NCI-H82 treated with DMSO at 0.1 percent for 48 hours (cell line): Measurements from ENCODE around the gene SERPINA4.
"Not testable (repeated sequence)": the region's sequence is repeated elsewhere in the genome, so short reads cannot be mapped to it uniquely, and the experiment has no call there.

Source experiments
- DNase-seq: peaks from one replicate; lab custom pipeline; 2025; ENCODE audit not compliant: unreplicated experiment; lab: John Stamatoyannopoulos, UW

The SERPINA4 gene

GRCh38 chr14:94591073-94591472 is 29.8 kb downstream of the SERPINA4 start:
- DNase-seq: no peak

- no peak for DNase-seq
Measured at GRCh38 chr14:94591871-94592270, 30.6 kb downstream of the SERPINA4 start.

- no peak for DNase-seq
Measured at GRCh38 chr14:94592457-94592856, 31.2 kb downstream of the SERPINA4 start.

GRCh38 chr14:94593376-94593748 is 32.1 kb downstream of the SERPINA4 start:
- DNase-seq: no peak

- no peak for DNase-seq
Measured at GRCh38 chr14:94593749-94594431, 32.6 kb downstream of the SERPINA4 start.

- no peak for DNase-seq
Measured at GRCh38 chr14:94594441-94594840, 33.2 kb downstream of the SERPINA4 start.

- no peak for DNase-seq
Measured at GRCh38 chr14:94595912-94596311, 34.7 kb downstream of the SERPINA4 start.

GRCh38 chr14:94596361-94596760 is 35.1 kb downstream of the SERPINA4 start:
- DNase-seq: no peak

- DNase-seq: no peak
Measured at GRCh38 chr14:94597788-94598187, 36.5 kb downstream of the SERPINA4 start.

GRCh38 chr14:94598506-94598815 is 37.2 kb downstream of the SERPINA4 start:
- no peak for DNase-seq

- no peak for DNase-seq
Measured at GRCh38 chr14:94598816-94599655, 37.8 kb downstream of the SERPINA4 start.

- DNase-seq: no peak
Measured at GRCh38 chr14:94599656-94600004, 38.4 kb downstream of the SERPINA4 start.

- no peak for DNase-seq
Measured at GRCh38 chr14:94600148-94600545, 38.9 kb downstream of the SERPINA4 start.

- DNase-seq: no peak
Measured at GRCh38 chr14:94601884-94602391, 40.7 kb downstream of the SERPINA4 start.

- DNase-seq: no peak
Measured at GRCh38 chr14:94602722-94603121, 41.5 kb downstream of the SERPINA4 start.

- DNase-seq: no peak
Measured at GRCh38 chr14:94605361-94605760, 44.1 kb downstream of the SERPINA4 start.

GRCh38 chr14:94608966-94609365 is 47.7 kb downstream of the SERPINA4 start:
- not testable (repeated sequence) for DNase-seq

GRCh38 chr14:94611179-94611578 is 49.9 kb downstream of the SERPINA4 start:
- DNase-seq: no peak

- DNase-seq: no peak
Measured at GRCh38 chr14:94612174-94612573, 50.9 kb downstream of the SERPINA4 start, which contains the start of gene SERPINA3. Gene SERPINA3 (plus strand): TSS chr14:94612391. CDS start chr14:94614442, 2,051 bp downstream.

- DNase-seq: no peak
Measured at GRCh38 chr14:94612580-94613554, 51.6 kb downstream of the SERPINA4 start.
